GM21390 (cell line): ENCODE measurements around the gene GABRB2.
"Not testable (repeated sequence)": the region's sequence is repeated elsewhere in the genome, so short reads cannot be mapped to it uniquely, and the experiment has no call there.

Source experiments
- ATAC-seq: cut with Tn5 transposase; IDR thresholded peaks from one replicate; pipeline ENCODE4 v1.9.1; 2021; ENCODE audit not compliant: unreplicated experiment

The GABRB2 gene

DNA sequence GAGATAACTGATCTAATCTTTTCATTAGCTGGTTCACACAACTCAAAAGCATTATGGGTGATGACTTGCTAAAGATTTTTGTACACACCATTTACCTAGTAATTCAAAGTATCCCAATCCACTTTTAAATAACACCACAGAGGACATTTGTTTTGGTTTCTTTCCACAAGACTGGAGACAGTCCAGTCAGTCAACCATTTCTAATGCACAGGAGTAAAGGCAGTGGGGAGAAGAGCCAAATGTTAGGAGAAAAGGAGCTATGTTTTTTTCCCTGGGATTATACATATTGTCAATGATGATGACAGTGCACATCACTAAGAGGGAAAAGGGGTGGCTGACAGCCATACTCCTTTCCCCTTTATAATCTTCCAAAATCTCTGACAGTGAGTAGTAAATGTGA, 240.9 kb downstream of the GABRB2 start:
- no peak for ATAC-seq

DNA sequence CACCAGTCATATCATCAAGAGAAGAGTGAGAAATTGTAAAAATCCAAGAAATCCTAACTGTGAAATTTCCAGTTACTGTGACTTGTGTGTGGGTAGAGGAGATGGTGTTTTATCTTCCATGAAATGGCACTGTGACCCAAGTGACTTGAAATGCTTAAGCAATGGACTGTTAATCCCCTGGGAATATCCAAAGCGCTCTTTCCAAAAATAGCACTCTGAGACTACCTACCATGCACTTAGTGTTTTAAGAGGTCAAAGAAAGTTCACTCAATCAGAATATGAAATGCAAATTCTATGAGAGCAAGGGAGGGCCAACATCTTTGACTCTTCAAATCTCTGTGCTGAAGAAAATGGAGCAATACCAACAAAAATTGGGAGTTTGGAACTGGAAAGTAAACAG, 244.0 kb downstream of the GABRB2 start:
- ATAC-seq, result no peak

DNA sequence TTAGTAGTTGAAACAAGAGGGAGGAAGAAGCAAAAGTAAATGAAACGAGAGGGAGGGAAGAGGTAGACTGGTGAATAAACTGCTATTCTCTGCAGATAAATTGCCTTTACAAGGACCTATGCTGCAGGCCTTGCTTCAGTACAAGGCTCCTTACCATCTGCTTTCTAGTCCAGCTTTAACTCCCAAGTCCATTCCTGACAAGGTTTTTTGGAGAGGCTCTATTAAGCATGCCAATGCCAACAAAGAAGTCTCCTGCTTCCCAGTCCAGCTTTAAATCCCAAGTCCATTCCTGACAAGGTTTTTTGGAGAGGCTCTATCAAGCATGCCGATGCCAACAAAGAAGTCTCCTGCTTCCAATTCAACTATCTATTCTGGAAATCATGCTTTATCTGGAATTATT, 244.9 kb downstream of the GABRB2 start:
- ATAC-seq, result no peak

DNA sequence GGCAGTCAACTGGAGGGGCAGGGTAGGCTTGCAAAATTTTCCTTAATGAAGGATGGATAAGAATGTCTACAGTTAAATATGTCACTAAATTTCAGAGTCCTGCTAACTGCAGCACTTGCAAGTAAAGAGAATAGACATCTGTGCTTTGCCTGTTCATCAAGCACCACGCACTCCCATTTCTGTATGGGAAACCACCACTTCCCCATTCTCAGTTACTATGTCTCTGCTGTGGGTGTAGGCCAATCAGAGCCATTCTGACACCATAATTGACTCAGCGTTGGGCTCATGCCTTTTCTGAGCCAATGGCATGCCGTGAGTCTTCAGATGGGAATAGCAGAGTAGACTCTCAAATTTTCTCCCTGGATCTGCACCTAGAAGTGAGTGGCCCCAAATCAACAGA, 247.5 kb downstream of the GABRB2 start:
- peak; percentile 93 for ATAC-seq

DNA sequence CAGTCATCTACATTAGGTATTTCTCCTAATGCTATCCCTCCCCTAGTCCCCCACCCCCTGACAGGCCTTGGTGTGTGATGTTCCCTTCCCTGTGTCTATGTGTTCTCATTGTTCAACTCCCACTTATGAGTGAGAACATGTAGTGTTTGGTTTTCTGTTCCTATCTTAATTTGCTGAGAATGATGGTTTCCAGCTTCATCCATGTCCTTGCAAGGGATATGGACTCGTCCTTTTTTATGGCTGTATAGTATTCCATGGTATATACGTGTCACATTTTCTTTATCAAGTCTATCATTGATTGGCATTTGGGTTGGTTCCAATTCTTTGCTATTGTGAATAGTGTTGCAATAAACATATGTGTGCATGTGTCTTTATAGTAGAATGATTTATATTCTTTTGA, 249.1 kb downstream of the GABRB2 start:
- ATAC-seq, result not testable (repeated sequence)

DNA sequence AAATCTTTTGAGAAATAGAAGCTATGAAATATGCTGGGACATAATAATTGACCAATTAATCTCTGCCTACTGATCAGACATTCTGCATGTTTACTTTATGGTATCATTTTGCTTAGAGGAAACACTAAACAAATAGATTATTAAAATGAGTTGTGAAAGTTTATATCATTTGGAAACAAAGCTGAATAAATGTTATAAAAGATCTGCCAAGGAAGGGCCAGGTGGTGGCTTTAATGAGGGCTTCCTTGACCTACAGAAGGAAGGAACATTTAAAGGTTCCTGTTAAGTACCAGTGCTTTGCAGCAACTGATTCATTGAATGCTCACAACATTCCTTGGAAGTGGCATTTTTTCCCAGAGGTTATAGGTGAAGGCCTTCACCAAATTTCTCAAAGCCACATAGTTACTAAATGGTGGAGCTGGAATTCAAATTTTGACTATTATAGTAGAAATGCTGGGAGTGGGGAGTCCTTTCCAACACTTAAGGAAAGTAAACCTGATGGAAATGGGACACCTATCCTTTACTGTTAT, 250.7 kb downstream of the GABRB2 start:
- ATAC-seq, result no peak

DNA sequence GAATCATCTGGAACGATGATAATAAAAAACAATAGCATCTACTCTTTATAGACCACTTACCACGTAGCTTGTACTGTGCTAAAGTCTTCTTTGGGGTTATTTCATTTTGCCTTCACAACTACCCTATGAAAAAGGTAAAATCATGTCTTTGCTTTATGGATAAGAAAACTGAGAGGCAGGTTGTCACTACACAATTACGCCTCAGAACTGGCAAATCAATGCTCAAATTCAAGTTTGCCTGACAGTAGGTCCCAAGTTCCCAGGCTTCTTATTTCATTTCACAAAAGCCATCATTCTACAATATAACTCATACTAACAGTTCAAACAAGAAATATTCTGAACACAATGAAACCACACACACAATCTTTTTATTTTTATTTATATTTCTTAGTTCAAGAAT, 258.5 kb downstream of the GABRB2 start:
- ATAC-seq, result no peak

DNA sequence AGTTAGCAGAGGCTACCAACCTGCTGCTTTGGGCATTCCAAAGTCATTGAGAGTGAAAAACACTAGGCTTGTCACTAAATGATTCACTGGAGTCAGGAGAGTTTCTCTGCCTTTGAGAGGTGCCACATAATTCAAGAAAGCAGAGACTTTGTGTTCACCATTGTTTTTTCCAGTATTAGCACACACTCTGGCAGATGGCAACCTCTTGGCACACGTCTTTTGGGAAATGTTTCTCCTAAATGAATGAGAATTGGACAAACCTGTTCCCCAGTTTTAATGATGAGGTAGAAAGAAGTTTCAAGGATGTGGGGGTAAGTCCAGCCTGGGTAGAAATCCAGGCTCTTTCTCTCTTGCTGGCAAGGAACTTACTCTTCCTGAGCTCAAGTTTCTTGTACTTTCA, 259.1 kb downstream of the GABRB2 start:
- no peak for ATAC-seq

DNA sequence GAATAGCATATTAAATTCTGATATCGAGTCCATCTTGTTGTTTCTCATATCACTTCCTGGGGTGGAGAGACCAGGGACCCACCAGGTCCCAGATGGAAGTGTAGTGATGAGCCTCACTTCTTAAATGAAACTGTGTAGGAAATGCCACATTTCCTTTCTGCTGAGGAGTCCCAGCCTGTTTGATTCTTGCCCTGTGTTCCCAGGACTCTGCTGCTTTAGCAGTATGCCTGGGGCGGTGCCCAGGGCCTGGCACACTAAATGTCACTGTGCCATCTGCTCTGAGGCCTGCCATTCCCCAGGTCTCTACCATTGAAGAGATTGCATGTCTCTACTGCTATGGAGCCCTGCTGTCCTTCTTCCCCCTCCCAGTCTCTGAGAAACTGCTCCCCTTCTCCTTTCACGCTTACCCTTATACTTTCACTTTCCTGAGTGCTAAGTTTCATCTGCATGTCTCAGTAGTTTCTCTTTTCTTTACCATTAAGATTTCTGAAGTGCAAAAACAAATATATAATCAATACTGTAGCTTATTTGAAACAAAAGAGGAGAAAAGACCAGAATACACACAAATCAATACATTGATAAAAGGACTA, 260.4 kb downstream of the GABRB2 start:
- ATAC-seq, result peak; percentile 99

DNA sequence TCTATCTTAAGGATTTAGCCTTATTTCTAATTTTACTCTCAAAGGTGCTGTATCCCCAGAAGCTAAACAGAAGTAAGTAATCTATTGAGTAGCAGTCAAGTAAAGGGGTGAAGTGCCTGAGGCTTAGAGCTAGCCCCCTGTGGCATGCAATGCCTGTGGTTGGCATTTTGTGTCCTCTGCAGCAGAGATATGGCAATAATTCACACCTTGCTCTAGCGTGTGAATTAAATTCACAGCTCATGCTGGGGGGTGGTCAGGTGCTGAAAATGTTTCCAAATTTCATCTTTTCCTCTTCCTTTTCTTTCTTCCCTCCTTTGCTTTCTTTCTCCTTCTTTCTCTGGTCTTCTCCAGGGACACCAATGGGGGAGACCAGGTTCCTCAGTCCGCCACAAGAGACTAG, 262.1 kb downstream of the GABRB2 start:
- ATAC-seq, result no peak

DNA sequence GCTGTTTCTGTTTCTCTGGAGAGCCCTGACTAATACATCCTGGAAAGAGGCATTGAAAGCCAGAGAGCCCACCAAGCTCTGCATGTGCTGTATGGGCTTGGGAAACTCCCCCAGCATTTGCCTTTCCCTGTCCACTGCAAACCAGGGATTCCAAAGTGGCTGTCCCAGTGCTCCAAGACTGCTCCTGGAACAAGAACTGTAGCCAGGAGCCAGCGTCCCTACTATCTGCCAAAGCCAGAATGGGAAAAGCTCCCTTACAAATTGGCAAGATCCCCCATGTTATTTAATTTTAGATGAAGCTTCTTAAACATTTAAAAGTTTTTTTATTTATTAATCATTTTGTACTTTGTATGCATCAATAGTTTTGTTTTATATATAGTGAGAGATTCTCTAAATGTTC, 263.2 kb downstream of the GABRB2 start:
- ATAC-seq, result no peak

DNA sequence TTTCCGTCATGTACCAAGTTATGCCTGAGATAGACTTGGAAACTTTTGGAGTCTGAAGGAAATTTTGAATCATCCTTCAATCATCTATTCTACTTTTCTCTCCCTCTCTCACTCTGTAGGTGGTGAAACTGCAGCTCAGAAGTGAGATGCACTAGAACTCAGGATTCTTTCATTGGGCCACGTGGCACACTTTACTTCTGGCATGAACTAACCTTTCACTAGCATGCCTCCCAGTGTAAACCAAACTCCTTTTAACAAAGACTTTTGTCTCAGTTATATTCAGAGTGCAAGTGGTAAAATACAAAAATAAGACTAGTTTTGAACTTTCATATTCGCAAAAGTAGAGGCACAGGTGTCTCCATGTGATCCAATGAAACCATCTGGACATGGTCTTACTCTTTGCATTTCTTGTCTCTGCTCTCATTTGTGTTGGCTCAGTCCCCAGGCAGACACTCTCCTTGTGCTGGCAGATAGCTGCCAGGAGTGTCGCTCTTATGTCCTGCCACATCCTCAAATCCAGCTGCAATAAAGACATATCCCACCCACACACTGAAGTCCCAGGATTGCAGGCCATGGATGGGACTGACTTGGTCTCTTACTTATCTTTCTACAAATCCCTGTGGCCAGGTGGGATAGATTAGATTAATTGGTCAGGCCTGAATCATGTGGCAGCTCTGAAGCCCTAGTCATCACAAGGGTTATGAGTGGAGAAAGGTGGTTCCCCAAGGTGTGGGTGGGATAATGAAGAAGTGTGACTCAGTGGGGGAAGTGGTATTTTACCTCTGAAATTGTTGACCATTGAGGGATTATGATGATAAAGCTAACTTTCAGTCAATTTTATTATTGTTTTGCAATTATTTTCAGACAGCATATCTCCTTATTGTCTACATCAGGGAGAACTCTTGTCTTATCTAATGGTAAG, 267.5 kb downstream of the GABRB2 start:
- no peak for ATAC-seq

DNA sequence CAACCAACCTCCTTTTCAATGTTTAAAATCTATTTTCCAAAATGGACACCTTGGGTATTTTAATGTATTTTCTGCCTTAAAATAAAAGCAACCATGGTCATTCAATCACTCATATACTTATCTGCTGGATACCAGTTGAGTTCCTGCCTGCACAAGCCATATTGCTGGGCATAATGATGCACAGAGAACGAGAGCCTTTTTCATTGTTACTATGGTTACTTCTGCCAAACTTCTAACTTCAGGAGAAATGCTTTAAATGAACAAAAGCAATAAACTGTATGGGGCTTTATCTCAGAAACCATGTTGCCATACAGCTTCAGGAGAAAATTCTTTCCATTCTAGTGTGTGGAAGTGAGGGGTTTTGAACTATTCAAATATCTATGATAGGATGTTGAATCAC, 269.5 kb downstream of the GABRB2 start:
- ATAC-seq, result no peak

DNA sequence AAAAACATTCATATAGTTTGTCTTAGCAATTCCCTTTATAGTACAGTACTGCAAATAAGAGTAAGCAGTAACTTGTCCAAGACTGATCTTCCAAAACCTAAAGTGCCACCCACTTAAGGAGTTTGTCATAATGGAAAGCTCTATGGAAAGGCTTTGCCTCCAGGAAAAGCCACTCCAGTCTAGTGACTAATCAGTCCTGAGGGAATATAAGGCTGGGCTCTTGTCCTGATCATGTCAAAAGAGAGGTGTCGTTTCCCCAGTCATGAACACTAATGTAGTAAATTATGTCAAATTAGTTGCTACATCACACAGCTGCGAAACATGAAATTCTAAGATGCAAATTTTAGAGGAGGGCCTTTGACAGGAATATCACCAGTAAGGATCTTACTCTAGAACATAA, 271.6 kb downstream of the GABRB2 start:
- no peak for ATAC-seq

DNA sequence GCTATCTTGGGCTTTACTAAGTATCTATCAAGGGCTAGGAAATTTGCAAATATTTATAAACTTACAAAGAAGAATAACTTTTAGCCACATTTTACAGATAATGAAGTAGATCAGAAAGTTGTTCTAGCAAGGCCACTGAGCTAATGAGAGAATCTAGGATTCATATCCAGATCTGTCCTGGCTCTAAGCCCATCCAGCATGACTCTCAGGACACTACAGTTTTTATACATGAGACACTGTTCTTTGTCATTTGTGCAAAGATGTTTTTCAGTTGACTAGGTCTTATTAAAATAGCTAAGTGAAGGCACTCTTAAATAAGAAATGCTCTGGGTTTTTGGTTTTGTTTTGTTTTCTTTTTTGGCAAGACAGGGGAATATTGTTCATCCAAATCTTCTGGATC, 273.1 kb downstream of the GABRB2 start:
- ATAC-seq, result no peak

DNA sequence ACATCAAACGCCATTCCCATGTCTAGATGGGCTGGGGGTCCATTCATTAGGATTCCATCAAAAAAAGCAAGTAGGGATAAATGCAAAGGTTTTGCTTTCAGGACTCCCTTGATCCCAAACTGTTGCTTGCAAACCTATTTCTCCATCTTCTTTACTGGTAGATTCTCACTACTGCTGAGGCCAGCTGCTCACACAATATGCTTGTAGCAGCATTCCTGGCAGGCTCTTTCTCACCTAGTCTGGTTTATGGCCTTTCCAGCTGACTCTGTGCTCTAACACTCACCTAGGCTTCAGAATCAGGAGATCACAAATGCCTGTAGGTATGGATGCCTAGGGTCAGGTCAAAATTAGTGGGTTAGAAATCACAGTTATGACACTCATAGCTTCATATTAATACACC, 274.7 kb downstream of the GABRB2 start:
- no peak for ATAC-seq

DNA sequence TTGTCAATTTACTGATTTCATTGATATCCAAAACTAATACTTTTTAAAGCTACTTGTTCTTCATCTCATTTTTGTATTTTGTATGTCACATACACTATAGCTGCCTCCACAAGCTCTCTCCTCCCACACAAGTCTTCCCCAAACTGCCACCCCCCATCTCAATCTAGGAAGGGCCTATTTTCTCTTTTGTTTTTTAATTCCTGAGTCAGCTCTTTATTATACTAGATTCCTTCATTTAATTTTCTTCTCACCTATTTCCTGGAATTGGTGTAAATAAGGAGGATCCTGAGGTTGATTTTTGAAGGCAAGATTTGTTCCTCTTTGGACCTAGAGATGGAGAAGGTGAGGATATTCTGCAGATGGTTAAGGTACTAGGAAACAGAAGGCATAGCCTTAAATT, 277.4 kb downstream of the GABRB2 start:
- no peak for ATAC-seq

DNA sequence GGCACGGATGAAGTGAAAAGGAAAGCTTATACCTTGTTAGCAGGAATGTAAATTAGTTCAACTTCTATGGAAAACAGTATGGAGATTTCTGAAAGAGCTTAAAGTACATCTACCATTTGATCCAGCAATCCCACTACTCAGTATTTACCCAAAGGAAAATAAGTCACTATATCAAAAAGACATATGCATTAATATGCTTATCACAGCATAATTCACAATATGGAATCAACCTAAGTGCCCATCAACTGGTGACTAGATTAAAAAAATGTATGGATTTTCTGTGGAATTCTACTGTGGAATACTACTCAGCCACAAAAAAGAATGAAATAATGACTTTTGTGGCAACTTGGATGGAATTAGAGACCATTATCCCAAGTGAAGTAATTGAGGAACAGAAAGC, 279.6 kb downstream of the GABRB2 start:
- ATAC-seq, result no peak

DNA sequence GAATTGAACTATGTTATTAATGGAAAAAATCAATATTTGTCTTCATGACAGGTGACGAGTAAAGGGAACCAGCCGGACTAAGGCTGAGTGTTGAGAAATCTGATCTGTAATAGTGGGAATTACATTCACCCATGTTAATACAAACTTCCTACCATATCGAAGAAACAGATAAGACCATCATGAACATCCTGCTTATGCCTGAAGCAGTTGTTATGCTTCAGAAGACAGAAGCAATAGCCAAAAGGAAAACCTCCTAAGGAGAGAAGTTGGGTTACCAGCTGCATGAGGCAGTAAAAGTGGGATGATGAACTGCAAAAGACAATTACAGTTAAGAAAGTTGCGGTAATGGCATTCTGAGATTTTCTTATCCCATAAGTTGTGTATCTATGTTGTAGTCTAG, 281.5 kb downstream of the GABRB2 start:
- ATAC-seq, result no peak

DNA sequence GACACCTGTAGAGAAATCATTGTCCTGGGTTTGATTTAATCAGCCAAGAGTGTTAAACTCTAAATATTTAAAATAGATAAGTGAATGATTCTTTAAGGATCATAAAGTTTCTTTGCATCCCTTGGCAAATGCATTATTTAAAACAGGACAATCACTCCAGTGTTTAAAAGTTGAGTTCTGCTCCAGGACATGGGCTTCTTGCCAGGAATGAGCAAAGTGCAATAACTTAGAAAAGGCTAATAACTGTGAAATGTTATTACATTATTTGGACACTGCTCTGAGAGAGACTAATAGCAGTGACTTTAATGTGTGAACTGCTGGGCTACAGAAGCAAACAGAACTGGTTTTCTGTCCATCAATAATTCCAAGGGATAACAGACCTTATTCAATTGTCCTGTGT, 283.3 kb downstream of the GABRB2 start:
- ATAC-seq, result no peak

DNA sequence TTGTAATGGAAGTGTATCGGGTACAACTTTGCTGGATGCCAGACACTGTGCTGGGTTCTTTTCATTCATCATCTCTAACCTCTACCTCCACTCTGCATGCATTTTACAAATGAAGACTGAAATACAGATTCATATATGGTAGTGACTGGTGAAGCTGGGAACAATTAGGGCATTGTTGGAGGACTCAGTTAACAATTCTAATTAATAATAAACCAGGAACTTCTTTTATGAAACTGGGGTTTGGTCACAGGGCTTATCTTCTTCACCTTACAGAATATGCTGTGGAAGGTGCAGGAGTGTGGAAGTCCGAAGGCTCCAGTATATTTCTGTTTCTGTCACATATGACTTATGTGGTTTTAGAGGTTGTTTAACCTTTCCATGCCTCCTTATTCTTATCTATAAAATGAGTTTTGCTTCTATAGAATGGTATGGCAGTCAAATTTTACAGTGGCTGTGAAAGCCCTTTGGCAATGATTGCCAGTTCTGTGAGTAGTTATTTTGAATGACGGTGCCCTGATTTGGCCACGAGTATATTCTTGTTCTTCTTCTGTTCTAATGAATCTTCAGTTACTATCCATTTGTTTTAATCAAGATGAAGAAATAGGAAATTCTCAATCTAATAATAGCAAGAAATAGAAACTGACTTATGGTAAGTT, 284.7 kb downstream of the GABRB2 start:
- no peak for ATAC-seq

DNA sequence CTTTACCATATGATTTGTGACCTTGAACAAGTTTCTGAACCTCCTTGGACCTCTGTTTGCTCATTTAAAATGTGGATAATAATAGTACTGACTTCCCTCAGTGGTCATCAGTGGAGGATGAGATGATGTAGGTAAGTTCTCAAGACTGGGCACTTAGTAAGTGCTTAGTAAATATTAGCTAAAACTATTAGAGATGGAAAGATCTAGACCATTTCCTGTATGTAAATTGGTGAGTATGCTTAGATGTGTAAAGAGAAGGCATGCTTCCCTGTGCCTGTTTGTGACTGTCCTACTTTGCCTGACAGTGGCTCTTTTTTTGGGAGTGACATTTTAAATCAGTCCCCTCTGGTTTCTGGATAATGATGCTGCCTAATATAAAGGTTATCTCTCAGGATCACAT, 288.1 kb downstream of the GABRB2 start:
- ATAC-seq, result no peak
